NCI-H345 treated with DMSO at 0.1 percent for 48 hours (cell line): Measurements from ENCODE around the gene KLK1.
"Not testable (repeated sequence)": the region's sequence is repeated elsewhere in the genome, so short reads cannot be mapped to it uniquely, and the experiment has no call there.

Experiments used
- DNase-seq: peaks from one replicate; lab custom pipeline; 2025; ENCODE audit not compliant: unreplicated experiment; lab: John Stamatoyannopoulos, UW

The KLK1 gene

GRCh38 chr19:50770164-50770563 is 53.4 kb downstream of the KLK1 start, which contains the start of gene GPR32:
Gene GPR32 (plus strand): TSS chr19:50770464. CDS start chr19:50770601, 137 bp downstream.
- not testable (repeated sequence) for DNase-seq
